NCI-H226 (cell line): Measurements from ENCODE around the gene COL4A2.

Experiments
- DNase-seq: peaks from one replicate; pipeline ENCODE4 v3.0.0-alpha.2; 2015

Gene COL4A2

GRCh38 chr13:110306960-110307766 is at the start of gene COL4A2, which contains the start of gene COL4A1:
Gene COL4A2 (plus strand): TSS chr13:110307284. CDS start chr13:110307904, 620 bp downstream.
Gene COL4A1 (minus strand): TSS chr13:110307157. CDS start chr13:110307027, 130 bp downstream.
- peak; percentile 84 for DNase-seq

GRCh38 chr13:110257408-110257807 is 49.7 kb upstream of the COL4A2 start:
- no peak for DNase-seq

GRCh38 chr13:110258876-110259631 is 48.0 kb upstream of the COL4A2 start:
- no peak for DNase-seq

- no peak for DNase-seq
Observed at GRCh38 chr13:110259651-110260050, 47.4 kb upstream of the COL4A2 start.

GRCh38 chr13:110261166-110262081 is 45.7 kb upstream of the COL4A2 start:
- no peak for DNase-seq

- DNase-seq: no peak
Observed at GRCh38 chr13:110262082-110262436, 45.0 kb upstream of the COL4A2 start.

- DNase-seq: no peak
Observed at GRCh38 chr13:110262508-110263291, 44.4 kb upstream of the COL4A2 start.

GRCh38 chr13:110263404-110263803 is 43.7 kb upstream of the COL4A2 start:
- no peak for DNase-seq

- DNase-seq: no peak
Observed at GRCh38 chr13:110263888-110264287, 43.2 kb upstream of the COL4A2 start.

GRCh38 chr13:110264685-110265275 is 42.3 kb upstream of the COL4A2 start:
- no peak for DNase-seq

GRCh38 chr13:110265341-110265681 is 41.8 kb upstream of the COL4A2 start:
- no peak for DNase-seq

- no peak for DNase-seq
Observed at GRCh38 chr13:110265682-110266430, 41.2 kb upstream of the COL4A2 start.

GRCh38 chr13:110266431-110266809 is 40.7 kb upstream of the COL4A2 start:
- DNase-seq: no peak

GRCh38 chr13:110266983-110267382 is 40.1 kb upstream of the COL4A2 start:
- no peak for DNase-seq

- DNase-seq: no peak
Observed at GRCh38 chr13:110268061-110268460, 39.0 kb upstream of the COL4A2 start.

- no peak for DNase-seq
Observed at GRCh38 chr13:110268576-110269185, 38.4 kb upstream of the COL4A2 start.

GRCh38 chr13:110269509-110270185 is 37.4 kb upstream of the COL4A2 start:
- no peak for DNase-seq

GRCh38 chr13:110270507-110270906 is 36.6 kb upstream of the COL4A2 start:
- no peak for DNase-seq

GRCh38 chr13:110271313-110271712 is 35.8 kb upstream of the COL4A2 start:
- DNase-seq: no peak

GRCh38 chr13:110272227-110272626 is 34.9 kb upstream of the COL4A2 start:
- DNase-seq: no peak
